Mesenteric fat pad (tissue), 1 donor: ENCODE data around the gene CNTN1. TPM values are rescaled to one million over a fixed set of nuclear protein-coding genes. Genes with fewer than 3 reads are reported as not detected.

ENCODE experiments used
- DNase-seq: peaks from one replicate; pipeline ENCODE4 v3.0.0-alpha.2; 2020; ENCODE audit warnings: low spot score
- total RNA-seq: library from RNA; stranded (reverse); fragmentation: NEBNext Ultra II Directional; extraction: Animal tissue kit (Norgen Biotek cat#: 25700); gene quantifications from one replicate; pipeline ENCODE4 v1.2.1, GENCODE V29; 2021
- donor health status: DM: yes; HTN: yes; CAD: no.

Gene CNTN1
- total RNA-seq, 1 donor from 2014 or later = 1.5 TPM

DNA sequence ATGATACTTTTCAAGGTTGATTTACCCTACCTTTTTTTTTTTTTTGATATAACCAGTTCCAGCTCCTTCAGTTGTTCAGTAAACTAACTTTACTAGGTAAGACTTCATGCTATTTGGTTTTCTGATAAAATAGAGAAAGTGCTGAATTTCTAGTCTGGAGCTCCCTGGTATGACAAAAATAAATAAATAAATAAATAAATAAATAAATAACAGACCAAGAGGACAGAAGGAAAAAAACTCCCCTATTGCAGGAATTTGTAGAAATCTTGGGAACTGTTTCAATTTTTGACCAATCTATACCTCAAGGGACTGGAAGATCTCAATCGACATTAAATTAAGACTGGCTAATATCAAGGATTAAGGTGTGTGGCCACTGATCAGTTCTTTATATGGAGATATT lies 265.2 kb downstream of the CNTN1 start:
- DNase-seq = no peak

DNA sequence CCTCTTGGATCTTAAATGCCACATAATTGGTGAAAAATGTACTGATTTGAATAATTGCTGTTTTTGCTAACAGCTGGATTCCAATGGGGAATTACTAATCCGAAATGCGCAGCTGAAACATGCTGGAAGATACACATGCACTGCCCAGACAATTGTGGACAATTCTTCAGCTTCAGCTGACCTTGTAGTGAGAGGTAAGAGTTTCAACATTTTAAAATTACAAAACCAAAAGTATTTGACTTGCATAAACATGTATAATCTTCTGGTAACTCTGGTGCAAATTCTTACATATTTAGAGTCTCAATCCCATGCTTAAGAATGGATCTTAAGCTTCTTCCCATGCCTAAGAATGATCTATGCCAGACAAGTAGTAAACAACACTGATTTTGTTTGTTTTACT lies 266.8 kb downstream of the CNTN1 start:
- no peak for DNase-seq

DNA sequence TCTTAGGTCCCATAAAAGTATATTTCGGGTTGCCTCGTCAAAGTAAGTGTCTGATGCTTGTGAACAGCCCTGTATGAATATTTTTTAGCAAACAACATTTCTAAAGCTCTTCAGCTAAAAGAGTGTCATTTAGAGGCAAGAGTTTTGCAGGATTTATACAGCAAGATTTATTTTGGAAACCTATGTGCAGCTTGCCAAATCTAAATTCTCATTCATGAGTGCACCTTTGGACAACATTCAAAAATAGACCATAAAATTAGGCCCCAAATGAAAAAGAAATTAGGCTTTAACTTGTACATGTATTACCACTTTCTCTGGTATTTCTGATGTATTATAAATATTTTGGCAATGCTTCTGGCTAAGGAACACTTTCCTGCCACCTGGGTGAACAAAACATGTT lies 271.5 kb downstream of the CNTN1 start:
- DNase-seq = no peak

DNA sequence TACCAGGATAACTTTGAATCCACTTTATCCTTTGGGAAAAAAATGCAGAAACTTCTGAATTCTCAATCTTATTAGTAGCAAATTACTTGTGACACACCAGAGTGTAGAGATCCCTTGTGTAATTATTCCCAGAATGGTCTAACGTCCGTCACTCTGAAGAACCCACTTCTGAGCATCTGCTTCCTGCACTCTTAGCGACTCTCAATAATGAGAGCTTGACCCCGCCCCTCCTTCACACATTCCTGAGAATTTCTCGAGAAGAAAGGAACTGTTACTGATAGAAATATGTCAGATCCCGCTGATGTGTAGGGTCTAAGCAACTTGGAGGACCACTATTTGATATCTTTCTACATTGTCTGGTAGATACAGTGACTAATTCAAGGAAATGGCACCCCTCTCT lies 277.6 kb downstream of the CNTN1 start:
- no peak for DNase-seq

DNA sequence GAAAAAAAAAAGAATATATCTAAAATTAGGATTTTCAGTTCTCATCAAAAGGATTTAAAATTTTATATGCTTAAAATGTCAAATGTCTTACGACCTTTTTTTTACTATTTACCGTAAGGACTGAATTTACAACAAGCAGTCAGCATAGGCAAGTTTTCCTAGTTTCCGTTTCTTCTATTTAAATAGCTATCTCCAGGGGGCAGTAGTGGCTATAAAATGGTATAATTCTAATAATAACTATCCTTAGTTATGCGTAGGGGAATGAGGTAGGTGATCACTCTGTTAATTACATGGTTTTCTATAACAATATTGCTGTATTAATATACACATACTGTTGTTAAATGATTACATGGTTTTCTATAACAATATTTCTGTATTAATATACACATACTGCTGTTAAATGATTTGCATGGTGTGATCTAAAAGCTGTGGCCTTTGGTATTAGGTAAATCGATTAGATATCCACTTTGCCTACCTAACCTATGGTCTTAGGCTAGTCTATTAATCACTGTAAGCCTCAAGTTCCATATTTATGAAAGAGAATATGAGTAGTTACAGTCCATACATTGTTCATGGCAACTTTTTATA lies 278.2 kb downstream of the CNTN1 start:
- no peak for DNase-seq

DNA sequence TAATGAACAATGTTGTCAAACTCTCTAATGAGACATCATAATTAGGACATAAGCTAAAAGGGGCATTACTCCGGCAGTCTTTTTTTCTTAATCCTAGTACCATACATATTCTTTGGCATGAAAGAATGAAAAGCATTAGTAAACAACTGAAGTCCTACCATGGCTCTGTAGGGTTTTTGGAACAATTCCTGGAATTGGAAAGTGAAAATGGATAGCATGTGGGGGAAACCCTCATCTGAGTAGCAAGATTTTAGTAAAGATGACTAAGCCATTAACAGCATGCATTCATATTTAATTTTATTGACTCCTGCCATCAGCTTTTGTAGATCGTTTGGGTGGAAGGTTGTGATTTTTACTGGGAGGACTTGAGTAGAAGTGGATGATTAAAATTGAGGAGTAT lies 279.7 kb downstream of the CNTN1 start:
- no peak for DNase-seq

DNA sequence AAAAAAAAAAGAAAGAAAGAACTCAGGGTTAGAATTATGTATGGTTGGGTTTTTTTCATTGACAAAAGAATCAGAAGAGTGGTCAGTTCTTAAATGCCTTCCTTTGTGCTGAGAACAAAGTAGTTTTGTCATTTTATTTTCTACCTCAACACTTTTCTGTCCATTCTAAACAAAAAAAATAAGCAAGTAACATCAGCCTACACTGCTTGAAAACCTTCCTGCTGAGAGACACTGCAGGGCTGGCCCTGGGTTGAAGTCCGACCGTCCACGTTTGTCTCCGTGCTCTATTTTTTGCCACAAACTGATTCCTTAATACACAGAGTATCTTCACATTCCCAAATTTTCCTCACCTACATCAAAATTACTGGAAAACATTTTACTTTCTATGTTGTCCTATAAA lies 284.3 kb downstream of the CNTN1 start:
- DNase-seq = no peak

DNA sequence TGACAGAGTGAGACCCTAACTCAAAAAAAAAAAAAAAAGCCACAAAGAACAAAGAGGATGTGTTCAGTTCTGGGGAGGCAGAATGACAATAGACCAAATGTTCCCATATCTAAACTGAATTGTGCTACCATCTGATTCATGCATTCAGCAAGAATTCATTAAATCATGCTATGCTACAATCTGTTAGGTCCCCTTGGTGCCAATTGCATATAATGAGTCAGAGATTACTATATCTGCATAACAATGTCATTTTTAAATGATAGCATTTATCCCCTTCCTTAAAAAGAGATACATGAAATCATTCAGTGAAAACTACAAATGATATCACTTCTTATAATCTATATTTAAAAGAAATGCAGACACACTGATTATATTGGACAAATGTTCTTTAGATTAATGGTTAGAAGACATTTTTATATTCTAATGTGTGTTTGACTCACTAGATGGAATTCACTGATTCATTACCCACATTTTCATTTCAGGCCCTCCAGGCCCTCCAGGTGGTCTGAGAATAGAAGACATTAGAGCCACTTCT lies 288.3 kb downstream of the CNTN1 start:
- no peak for DNase-seq

DNA sequence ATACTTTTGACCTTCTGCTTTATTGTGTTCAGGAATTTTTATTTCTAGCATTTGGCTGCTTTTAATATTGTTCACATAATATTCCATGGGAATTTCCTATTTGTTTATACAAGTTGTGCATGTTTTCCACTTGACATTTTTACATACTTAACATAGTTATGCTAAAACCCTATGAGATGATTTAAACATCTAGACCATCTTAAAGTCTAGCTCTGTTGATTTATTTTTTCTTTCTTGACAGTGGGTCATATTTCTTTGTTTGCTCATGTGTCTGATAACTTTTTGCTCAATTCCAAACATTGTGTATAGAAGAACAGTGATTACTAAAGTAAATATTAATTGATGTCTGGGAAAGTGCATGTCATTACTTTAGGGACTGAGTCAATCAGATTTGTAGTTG lies 293.8 kb downstream of the CNTN1 start:
- no peak for DNase-seq

DNA sequence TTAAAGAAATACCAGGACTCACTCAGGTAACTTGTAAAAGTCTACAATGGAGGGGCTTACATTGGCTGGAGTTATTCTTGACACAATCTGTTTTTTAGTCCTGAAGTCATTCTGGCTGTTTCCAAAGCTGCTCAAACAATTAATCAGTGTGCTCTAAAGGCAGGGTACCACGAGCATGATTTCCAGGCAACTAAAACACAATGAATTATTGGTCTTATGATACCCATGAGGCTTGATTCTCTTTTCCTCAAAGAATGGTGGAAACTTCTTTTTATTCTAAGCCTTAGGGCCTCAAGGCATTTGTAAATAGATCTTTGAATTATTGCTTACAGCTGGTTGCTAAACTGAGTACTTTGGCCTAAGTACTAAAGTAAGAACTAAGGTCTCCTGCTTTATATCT lies 296.1 kb downstream of the CNTN1 start:
- DNase-seq = no peak

DNA sequence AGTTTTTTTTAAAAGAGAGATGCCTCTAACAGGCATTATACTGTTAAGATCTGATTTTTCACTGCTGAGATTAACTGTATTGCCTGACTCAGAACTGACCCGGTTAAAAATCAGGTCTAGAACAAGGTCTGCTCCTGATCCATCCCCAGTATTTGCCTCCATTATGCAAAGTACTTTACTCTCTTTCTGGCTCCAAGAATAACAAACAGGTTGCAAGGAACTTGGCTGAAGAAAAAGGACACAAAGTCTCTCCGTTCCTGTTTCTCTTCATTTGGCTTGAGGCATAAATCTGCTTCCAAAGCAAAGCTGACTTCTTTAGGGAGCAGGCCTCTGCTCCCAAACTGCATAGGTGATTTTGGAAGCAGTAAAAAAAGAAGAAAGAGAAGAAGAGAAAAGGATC lies 296.6 kb downstream of the CNTN1 start:
- no peak for DNase-seq

DNA sequence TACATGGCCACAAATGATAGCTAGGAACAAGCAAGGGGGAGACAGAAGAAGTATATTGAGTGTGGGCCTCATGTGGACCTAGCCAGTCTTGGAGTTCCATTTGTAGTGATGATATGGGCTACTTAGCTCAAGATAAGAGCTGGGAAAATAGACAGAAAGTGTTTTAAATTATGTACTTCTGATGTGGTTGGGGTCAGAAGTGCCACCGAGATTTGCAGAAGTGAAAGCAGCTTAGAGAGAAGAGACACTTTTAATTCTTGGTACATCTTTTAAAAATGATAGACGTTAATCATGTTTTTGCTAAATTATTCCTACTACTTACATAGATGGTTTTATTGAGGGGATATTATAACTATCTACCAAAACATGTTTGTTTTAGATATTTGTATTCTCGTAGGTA lies 297.5 kb downstream of the CNTN1 start:
- DNase-seq = no peak

DNA sequence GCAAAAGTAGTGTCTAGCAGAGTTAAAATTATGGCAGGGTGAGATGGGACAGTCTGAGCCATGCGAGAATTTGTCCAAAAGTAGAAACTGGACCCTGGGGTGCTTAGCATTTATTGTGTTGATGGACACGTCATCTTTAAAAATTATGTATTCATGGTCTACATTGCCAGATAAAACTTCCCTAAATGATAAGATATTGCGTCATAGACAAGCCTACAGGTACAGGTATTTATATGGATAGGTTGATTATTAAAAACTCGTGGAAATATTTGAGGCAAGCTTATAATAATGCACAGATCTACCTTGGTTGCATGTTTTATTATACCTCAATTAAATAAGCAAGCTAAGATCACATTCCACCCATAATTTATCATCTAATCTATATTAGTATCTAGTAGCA lies 299.9 kb downstream of the CNTN1 start:
- DNase-seq = no peak

DNA sequence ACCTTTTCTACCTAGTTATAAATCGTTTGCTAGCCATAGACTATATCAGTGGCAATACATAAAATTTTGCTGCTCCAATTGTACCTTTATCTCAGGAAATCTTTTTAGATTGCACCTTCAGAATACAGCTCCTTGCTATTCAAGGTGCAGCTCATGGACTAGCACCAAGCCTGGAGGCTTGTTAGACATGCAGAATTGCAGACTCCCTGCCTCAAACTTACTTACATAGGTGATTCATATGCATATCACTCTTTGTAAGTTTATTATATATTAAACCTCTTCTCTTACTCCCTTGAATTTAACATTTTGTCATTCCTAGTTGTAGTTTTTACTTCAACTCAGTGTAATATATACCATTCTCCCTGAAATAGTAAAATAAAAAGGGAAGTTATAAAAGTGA lies 300.4 kb downstream of the CNTN1 start:
- no peak for DNase-seq

DNA sequence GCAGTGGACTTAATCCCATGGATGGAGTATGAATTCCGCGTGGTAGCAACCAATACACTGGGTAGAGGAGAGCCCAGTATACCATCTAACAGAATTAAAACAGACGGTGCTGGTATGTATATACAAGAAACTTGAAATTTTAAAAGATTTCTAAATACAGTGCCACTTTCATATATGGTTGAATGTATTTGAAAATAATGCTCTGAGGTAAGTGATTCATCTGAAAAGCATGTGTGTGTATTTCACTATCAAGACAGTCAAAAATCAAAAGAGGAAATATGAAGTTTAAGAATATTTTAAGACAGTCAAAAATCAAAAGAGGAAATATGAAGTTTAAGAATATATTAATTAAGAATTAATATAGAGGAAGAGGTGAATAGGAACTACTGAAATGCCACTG lies 300.9 kb downstream of the CNTN1 start:
- no peak for DNase-seq

DNA sequence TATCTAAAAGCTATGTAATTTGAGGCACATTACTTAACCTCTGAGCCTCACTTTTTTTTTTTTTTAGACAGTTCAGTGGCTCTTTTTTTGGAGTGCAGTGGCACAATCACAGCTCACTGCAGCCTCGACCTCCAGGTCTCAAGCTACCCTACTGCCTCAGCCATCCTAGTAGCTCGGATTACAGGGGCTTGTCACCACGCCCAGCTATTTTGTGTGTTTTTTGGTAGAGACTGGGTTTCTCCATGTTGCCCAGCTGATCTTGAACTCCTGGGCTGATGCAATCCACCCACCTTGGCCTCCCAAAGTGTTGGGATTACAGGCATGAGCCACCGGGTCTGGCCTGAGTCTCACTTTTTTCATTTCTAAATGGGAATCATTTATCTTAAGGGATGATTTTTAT lies 303.9 kb downstream of the CNTN1 start:
- DNase-seq = no peak

DNA sequence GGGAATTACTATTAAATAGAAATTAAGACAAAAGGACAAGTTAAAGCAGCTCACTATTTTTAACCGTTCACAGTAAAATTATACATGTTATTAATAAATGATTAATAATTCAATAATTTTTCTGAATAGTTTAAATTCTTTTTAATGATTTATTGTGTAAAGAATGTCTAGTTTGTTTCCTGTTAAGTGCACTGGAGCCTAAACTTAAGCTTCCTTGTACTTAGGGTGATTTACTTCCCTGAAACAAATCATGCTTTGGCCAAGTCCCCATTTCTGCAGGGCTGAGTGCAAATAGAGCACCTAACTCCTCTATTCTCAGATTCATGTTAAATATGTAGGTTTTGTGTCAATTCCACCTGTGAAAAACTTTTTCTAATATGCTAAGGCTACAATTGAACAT lies 307.0 kb downstream of the CNTN1 start:
- DNase-seq = no peak

DNA sequence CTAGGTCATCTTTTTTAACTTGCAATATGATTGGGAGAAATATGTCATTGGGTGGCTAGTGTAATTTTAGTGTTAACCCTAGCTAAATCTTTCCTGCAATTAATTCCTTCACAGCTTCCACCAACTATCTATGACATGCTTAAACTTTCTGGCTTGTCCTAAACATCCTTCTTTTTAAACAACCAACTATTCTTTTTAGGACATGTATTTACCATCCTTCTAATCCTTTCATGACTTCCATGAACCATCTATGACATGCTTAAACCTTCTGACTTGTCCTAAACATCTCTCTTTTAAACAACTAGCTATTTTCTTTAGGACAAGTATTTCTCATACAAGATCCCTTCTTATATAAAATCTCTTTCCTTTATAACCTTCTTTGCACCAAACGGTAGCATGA lies 316.2 kb downstream of the CNTN1 start:
- DNase-seq = no peak

DNA sequence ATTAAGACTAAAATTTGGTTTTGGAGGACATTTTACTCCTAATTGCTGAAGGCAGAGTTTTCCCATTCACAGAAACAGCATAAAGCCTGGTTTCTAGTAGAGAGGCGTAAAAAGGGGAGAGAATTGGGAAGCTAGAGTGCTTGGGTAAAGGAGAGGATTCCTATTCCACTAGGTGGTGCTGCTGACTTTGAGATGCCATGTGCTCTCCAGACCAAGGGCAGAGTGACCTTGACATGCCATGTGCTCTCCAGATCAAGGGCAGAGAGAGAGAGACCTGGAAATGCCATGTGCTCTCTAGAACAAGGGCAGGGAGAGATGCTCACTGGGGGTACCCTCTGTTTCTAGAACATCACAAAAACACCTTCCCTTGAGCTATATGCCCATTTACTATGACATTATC lies 319.7 kb downstream of the CNTN1 start:
- no peak for DNase-seq

DNA sequence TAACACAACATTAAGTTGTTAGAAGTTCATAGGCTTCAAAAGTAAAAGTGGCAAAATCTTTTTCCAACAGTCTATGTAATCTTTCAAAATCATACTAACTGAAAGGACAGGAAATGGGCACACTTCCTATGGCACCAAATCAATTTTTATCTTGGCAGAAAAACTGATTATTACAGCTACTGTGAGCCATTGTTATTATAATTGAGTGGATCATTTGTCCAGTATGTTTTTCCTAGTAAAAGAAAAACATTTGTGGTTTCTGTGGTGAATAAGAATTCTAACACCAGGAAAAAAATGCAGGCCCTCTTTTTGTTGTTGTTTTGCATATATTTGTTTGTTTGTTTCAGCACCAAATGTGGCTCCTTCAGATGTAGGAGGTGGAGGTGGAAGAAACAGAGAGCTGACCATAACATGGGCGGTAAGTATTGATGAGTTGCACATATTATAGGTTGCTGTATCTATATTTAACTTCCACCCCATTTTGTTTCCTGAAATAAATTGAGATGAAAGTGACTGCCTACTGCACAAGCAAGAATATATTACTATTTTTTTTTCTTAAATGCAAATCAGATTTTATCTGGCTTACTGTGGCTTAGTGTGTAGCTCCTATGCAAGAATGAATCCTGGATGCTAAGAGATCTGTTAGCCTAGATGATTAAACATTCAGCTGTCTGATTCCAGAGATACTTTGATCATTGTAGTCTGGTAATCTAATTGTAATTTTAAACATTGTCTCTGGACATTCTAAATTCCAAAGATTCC lies 321.8 kb downstream of the CNTN1 start:
- no peak for DNase-seq

DNA sequence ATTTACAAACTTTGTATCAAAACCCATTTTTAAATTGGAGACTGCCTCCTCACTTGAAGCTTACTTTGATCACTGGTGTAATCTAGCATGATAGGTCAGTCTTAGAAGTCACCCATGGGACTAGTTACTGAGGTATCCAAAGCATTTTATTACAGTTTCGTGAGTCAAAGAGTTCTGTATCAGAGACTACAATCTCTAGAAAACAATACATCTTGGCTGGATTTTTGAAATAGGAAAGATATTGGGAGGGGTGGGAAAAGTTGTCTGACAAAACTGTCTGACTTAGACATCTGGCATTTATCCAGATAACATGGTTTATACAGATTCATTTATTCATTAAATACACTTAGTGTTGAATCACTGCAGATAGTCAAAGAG lies 322.4 kb downstream of the CNTN1 start:
- no peak for DNase-seq

DNA sequence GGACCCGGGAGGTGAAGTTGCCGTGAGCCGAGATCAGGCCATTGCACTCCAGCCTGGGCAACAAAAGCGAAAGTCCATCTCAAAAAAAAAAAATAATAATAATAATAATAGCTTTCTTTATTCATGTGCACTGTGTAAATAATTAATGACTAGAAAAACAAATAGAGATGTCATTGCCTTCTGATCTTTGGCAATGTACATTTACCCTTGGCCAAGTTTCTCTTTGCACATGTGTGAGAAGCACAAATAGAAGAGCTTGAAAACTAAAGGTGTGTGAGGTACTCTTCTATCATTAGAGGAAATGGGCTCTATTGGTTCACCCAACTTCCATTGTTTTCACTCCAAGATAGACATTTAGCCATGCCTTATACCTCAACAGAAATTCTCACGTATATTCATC lies 325.8 kb downstream of the CNTN1 start:
- no peak for DNase-seq

DNA sequence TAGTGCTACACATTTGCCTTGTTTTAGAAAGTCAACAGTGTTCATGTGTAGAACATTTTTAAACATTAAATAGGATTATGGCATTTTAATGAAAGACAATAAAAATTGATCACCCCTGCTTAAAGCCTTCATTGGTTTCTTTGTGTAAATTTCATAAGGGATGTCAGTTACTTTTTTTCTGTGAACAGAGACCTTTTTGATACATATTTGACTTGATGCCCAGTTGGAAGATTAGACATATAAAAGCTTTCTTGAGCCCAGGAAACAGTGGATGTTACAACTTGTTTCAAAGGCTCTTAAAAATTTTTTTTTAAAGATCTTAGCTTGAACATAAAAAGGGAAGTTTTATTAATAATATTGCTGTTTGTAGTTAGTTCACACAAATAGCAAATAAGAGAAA lies 327.2 kb downstream of the CNTN1 start:
- DNase-seq = no peak
